HepG2 (cell line): ENCODE measurements around the gene RNPS1. TPM values are rescaled to one million over a fixed set of nuclear protein-coding genes. Genes with fewer than 3 reads are reported as not detected.
A peak's percentile ranks its signal among the peaks of the same experiment; 100 is the strongest.

Experiments used
- DPF2 ChIP-seq: sonication (generic); formaldehyde crosslinking; IDR thresholded peaks from 2 replicates; pipeline ENCODE4 v1.4.0; 2020; ENCODE audit warnings: mild to moderate bottlenecking, low read depth, missing genetic modification reagents, borderline replicate concordance
- FOSL1 ChIP-seq: sonication (generic); formaldehyde crosslinking; IDR thresholded peaks from 2 replicates; pipeline ENCODE4 v1.9.0; 2021; ENCODE audit warnings: missing genetic modification reagents, borderline replicate concordance
- HOMEZ ChIP-seq: IDR thresholded peaks from 2 replicates; pipeline ENCODE4 v1.6.1; 2016; ENCODE audit warnings: low read depth
- KDM5B ChIP-seq: sonication (generic); formaldehyde crosslinking; IDR thresholded peaks from 2 replicates; pipeline ENCODE4 v1.4.0; 2020; ENCODE audit warnings: missing genetic modification reagents, mild to moderate bottlenecking, borderline replicate concordance
- MED1 ChIP-seq: sonication (generic); formaldehyde crosslinking; IDR thresholded peaks from 2 replicates; pipeline ENCODE4 v1.4.0; 2020; ENCODE audit warnings: missing genetic modification reagents
- MLLT10 ChIP-seq: sonication (generic); formaldehyde crosslinking; IDR thresholded peaks from 2 replicates; pipeline ENCODE4 v1.4.0; 2020; ENCODE audit warnings: missing genetic modification reagents
- NONO ChIP-seq, 2 experiments: fragments of 450-650 bp in 1 of 2; sonication (generic) in 1 of 2; formaldehyde crosslinking in 1 of 2; IDR thresholded peaks in 1 of 2; conservative IDR thresholded peaks in 1 of 2; 2 replicates each; pipeline versions ENCODE4 v1.6.1 to v1.8.0; 2017 to 2022; ENCODE audit warnings: mild to moderate bottlenecking in 1 of 2, missing genetic modification reagents in 1 of 2, moderate library complexity in 1 of 2
- PPARG ChIP-seq: conservative IDR thresholded peaks from 2 replicates; pipeline ENCODE4 v1.6.1; 2016; ENCODE audit warnings: missing biosample characterization, missing genetic modification reagents
- REPIN1 ChIP-seq: sonication (generic); formaldehyde crosslinking; IDR thresholded peaks from 2 replicates; pipeline ENCODE4 v1.8.0; 2022; ENCODE audit warnings: missing genetic modification reagents, low read depth, mild to moderate bottlenecking, borderline replicate concordance
- SRSF4 ChIP-seq: fragments of 200-400 bp; formaldehyde crosslinking; IDR thresholded peaks from one replicate; pipeline ENCODE4 v1.6.1; 2018; ENCODE audit warnings: mild to moderate bottlenecking, low read depth, low read length, moderate library complexity; ENCODE audit not compliant: poor library complexity, severe bottlenecking
- STAG1 ChIP-seq: sonication (generic); formaldehyde crosslinking; IDR thresholded peaks from 2 replicates; pipeline ENCODE4 v1.4.0; 2020; ENCODE audit warnings: missing genetic modification reagents
- ZBTB2 ChIP-seq: sonication (generic); formaldehyde crosslinking; IDR thresholded peaks from 2 replicates; pipeline ENCODE4 v1.8.0; 2022; ENCODE audit warnings: low read depth, missing genetic modification reagents
- ZBTB42 ChIP-seq: sonication (generic); formaldehyde crosslinking; IDR thresholded peaks from 2 replicates; pipeline ENCODE4 v1.5.0; 2020; ENCODE audit warnings: mild to moderate bottlenecking, missing genetic modification reagents
- ZNF138 ChIP-seq: sonication (generic); formaldehyde crosslinking; IDR thresholded peaks from 2 replicates; pipeline ENCODE4 v1.5.0; 2020; ENCODE audit warnings: mild to moderate bottlenecking, low read depth, missing genetic modification reagents
- ZNF326 ChIP-seq: sonication (generic); formaldehyde crosslinking; IDR thresholded peaks from 2 replicates; pipeline ENCODE4 v1.4.0; 2020; ENCODE audit warnings: missing genetic modification reagents, borderline replicate concordance
- ZNF331 ChIP-seq: sonication (generic); formaldehyde crosslinking; IDR thresholded peaks from 2 replicates; pipeline ENCODE4 v1.4.0; 2020; ENCODE audit warnings: missing genetic modification reagents
- ZNF512 ChIP-seq: sonication (generic); formaldehyde crosslinking; IDR thresholded peaks from 2 replicates; pipeline ENCODE4 v1.4.0; 2020; ENCODE audit warnings: mild to moderate bottlenecking, missing genetic modification reagents
- ZNF556 ChIP-seq: sonication (generic); formaldehyde crosslinking; IDR thresholded peaks from 2 replicates; pipeline ENCODE4 v1.4.0; 2020; ENCODE audit warnings: mild to moderate bottlenecking, missing genetic modification reagents, borderline replicate concordance
- ZNF75D ChIP-seq: sonication (generic); formaldehyde crosslinking; IDR thresholded peaks from 2 replicates; pipeline ENCODE4 v1.8.1; 2023; ENCODE audit warnings: missing genetic modification reagents, mild to moderate bottlenecking, borderline replicate concordance
- ZXDC ChIP-seq: sonication (generic); formaldehyde crosslinking; IDR thresholded peaks from 2 replicates; pipeline ENCODE4 v1.5.0; 2020; ENCODE audit warnings: mild to moderate bottlenecking, missing genetic modification reagents
- polyA plus RNA-seq, 8 experiments: library from polyadenylated mRNA; depleted of rRNA in 3 of 8; stranded (reverse) in 7 of 8; unstranded in 1 of 8; fragments of >200 nt; fragmentation: Illumina TruSeq in 4 of 8; extraction: Trizol in 4 of 8; gene quantifications; 2 replicates each; pipeline versions ENCODE4 v1.2.1 to v1.2.3, GENCODE V29; 2011 to 2016; ENCODE audit warnings: low read depth in 4 of 8, missing spikeins in 1 of 8, mixed read lengths in 1 of 8; ENCODE audit not compliant: insufficient read depth in 1 of 8
- total RNA-seq, 5 experiments: library from RNA; depleted of rRNA; stranded (reverse); fragments of >200 nt; fragmentation: Illumina TruSeq; extraction: Trizol; gene quantifications; 2 replicates each; pipeline ENCODE4 v1.2.3, GENCODE V29; 2016; ENCODE audit warnings: low read depth in 1 of 5
- TF ChIP-seq, protein P1 (sequence below): sonication (generic); formaldehyde crosslinking; IDR thresholded peaks from 2 replicates; pipeline ENCODE4 v1.5.0; 2020; ENCODE audit warnings: mild to moderate bottlenecking, low read depth, missing genetic modification reagents, borderline replicate concordance

RNPS1 gene
- total and polyA plus RNA-seq, 2 of the 13 experiments (the other 11 are each of a cell fraction or from before 2014, with no cell fraction given): 126 to 133 TPM

- TF ChIP-seq, protein P1, sequence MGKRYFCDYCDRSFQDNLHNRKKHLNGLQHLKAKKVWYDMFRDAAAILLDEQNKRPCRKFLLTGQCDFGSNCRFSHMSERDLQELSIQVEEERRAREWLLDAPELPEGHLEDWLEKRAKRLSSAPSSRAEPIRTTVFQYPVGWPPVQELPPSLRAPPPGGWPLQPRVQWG (CRISPR knock-in tag): no peak
- TF ChIP-seq ZNF75D (CRISPR knock-in tag): no peak
- no peak for TF ChIP-seq MLLT10 (CRISPR knock-in tag)
- TF ChIP-seq NONO (IDR thresholded peaks at IDR 0.05): no peak
- peak; percentile 98 for TF ChIP-seq NONO (CRISPR knock-in tag; conservative IDR thresholded peaks at IDR 0.05)
- peak; percentile 64 for TF ChIP-seq MED1 (CRISPR knock-in tag)
- peak; percentile 81; the same call in 1 of the 2 replicates for TF ChIP-seq ZBTB2 (CRISPR knock-in tag)
- 0 out of 2 replicates have a peak, but pooled peaks have one; percentile 9 for TF ChIP-seq ZNF556
- peak; percentile 94 for TF ChIP-seq KDM5B (CRISPR knock-in tag)
- TF ChIP-seq STAG1: no peak
- no peak for TF ChIP-seq ZNF512 (CRISPR knock-in tag)
- TF ChIP-seq FOSL1 (CRISPR knock-in tag): no peak
- TF ChIP-seq SRSF4: no peak
- no peak for TF ChIP-seq DPF2 (CRISPR knock-in tag)
- peak; percentile 30; the same call in 1 of the 2 replicates for TF ChIP-seq PPARG (CRISPR knock-in tag)
- no peak for TF ChIP-seq HOMEZ (CRISPR knock-in tag)
- TF ChIP-seq REPIN1 (CRISPR knock-in tag): peak; percentile 83
- TF ChIP-seq ZXDC (CRISPR knock-in tag): 0 out of 2 replicates have a peak, but pooled peaks have one; percentile 36
- peak; percentile 70 for TF ChIP-seq ZNF138
- no peak; the same call in 1 of the 2 replicates for TF ChIP-seq ZBTB42
- TF ChIP-seq ZNF326 (CRISPR knock-in tag): no peak
- peak; percentile 45; the same call in 1 of the 2 replicates for TF ChIP-seq ZNF331 (CRISPR knock-in tag)
These were observed at the start of gene RNPS1 (continued) for GRCh38 chr16:2267913-2268666.
